ENCODE data around the gene IGF2BP3. TPM values are rescaled to one million over a fixed set of nuclear protein-coding genes. Genes with fewer than 3 reads are reported as not detected.

The IGF2BP3 gene
- polyA plus RNA-seq, 10 donors, result 20.6 to 39.0 (median 32.0) TPM

GRCh38 chr7:23298885-23299769 is 171.2 kb downstream of the IGF2BP3 start, which contains the start of gene MALSU1:
MALSU1 (plus strand) TSS chr7:23299339; CDS start chr7:23299353, 14 bp downstream.
- peak; percentile 97 to 99 (median 98) for DNase-seq

- DNase-seq, result peak; percentile 33 to 58 (median 49)
Measured at GRCh38 chr7:23298141-23298881, 172.0 kb downstream of the IGF2BP3 start.

- no peak for DNase-seq
Measured at GRCh38 chr7:23295401-23295697, 174.9 kb downstream of the IGF2BP3 start.

GRCh38 chr7:23294549-23295400 is 175.5 kb downstream of the IGF2BP3 start:
- no peak for DNase-seq

- no peak for DNase-seq
Measured at GRCh38 chr7:23293500-23294073, 176.7 kb downstream of the IGF2BP3 start.

- no peak for DNase-seq
Measured at GRCh38 chr7:23292623-23293022, 177.7 kb downstream of the IGF2BP3 start.

- DNase-seq, result no peak
Measured at GRCh38 chr7:23291957-23292560, 178.2 kb downstream of the IGF2BP3 start.

GRCh38 chr7:23290993-23291392 is 179.3 kb downstream of the IGF2BP3 start:
- no peak for DNase-seq

- no peak for DNase-seq
Measured at GRCh38 chr7:23287612-23288011, 182.7 kb downstream of the IGF2BP3 start.

GRCh38 chr7:23285657-23286646 is 184.3 kb downstream of the IGF2BP3 start:
- peak in 2 of 3 donors; percentile 30 to 53 for DNase-seq

GRCh38 chr7:23284871-23285270 is 185.4 kb downstream of the IGF2BP3 start:
- peak; percentile 27 to 54 (median 27) for DNase-seq

- no peak for DNase-seq
Measured at GRCh38 chr7:23283086-23283485, 187.2 kb downstream of the IGF2BP3 start.

GRCh38 chr7:23279819-23280525 is 190.3 kb downstream of the IGF2BP3 start:
- no peak for DNase-seq

GRCh38 chr7:23277359-23277989 is 192.8 kb downstream of the IGF2BP3 start:
- DNase-seq, result peak; percentile 65 to 79 (median 67)

GRCh38 chr7:23276947-23277346 is 193.3 kb downstream of the IGF2BP3 start:
- DNase-seq, result no peak

- DNase-seq, result no peak
Measured at GRCh38 chr7:23276376-23276775, 193.9 kb downstream of the IGF2BP3 start.

- DNase-seq, result no peak
Measured at GRCh38 chr7:23275912-23276311, 194.4 kb downstream of the IGF2BP3 start.

GRCh38 chr7:23273141-23273599 is 197.1 kb downstream of the IGF2BP3 start:
- DNase-seq, result peak; percentile 66 to 75 (median 66)

- DNase-seq, result no peak
Measured at GRCh38 chr7:23272275-23272674, 198.0 kb downstream of the IGF2BP3 start.

All from muscle of back (tissue), 11 donors.